ENCODE data around the gene SEMA7A. TPM values are rescaled to one million over a fixed set of nuclear protein-coding genes. Genes with fewer than 3 reads are reported as not detected.
A peak's percentile ranks its signal among the peaks of the same experiment; 100 is the strongest.

SEMA7A gene
- total and polyA plus RNA-seq, 2 experiments from 2014 or later = 0.99 to 11.9 TPM

GRCh38 chr15:74406992-74407705 is 26.6 kb downstream of the SEMA7A start:
- DNase-seq (ENCODE audit: low read depth in 1 of 2, low spot score in 1 of 2) = peak in 1 of 2 donors; percentile 91
- Histone ChIP-seq H3K27ac (no peak overlapping the region), H3K36me3 (no peaks in the 10 kb centered on the region), H3K27me3 (no peaks in the 10 kb centered on the region), H3K9me3 (ENCODE audit: low read depth) (no peaks in the 10 kb centered on the region), H3K4me3 (no peak overlapping the region), H3K4me1 (ENCODE audit: low read depth) (peaks cover 10% of the 10 kb centered on the region)
- no peak for TF ChIP-seq CTCF (IDR thresholded peaks at IDR 0.05; ENCODE audit: low read depth, low read length)

GRCh38 chr15:74406517-74406916 is 27.2 kb downstream of the SEMA7A start:
- DNase-seq (ENCODE audit: low read depth in 1 of 2, low spot score in 1 of 2) = no peak
- peaks cover 10% of the 10 kb centered on the region for H3K4me1 ChIP-seq (ENCODE audit: low read depth)
- TF ChIP-seq CTCF (IDR thresholded peaks at IDR 0.05; ENCODE audit: low read depth, low read length) = no peak

GRCh38 chr15:74405823-74406222 is 27.9 kb downstream of the SEMA7A start:
- Histone ChIP-seq H3K4me1 (ENCODE audit: low read depth) (peaks cover 10% of the 10 kb centered on the region), H3K9me3 (ENCODE audit: low read depth) (no peaks in the 10 kb centered on the region)
- no peak for TF ChIP-seq CTCF (IDR thresholded peaks at IDR 0.05; ENCODE audit: low read depth, low read length)

More at GRCh38 chr15:74406517-74406916, 27.2 kb downstream of the SEMA7A start:
- H3K4me3 ChIP-seq = no peak overlapping the region
- H3K27ac ChIP-seq = no peak overlapping the region
- no peaks in the 10 kb centered on the region for H3K27me3 ChIP-seq
- no peaks in the 10 kb centered on the region for H3K36me3 ChIP-seq
- no peaks in the 10 kb centered on the region for H3K9me3 ChIP-seq (ENCODE audit: low read depth)

GRCh38 chr15:74403991-74404563 is 29.7 kb downstream of the SEMA7A start:
- no peak overlapping the region for H3K4me3 ChIP-seq
- TF ChIP-seq CTCF (IDR thresholded peaks at IDR 0.05; ENCODE audit: low read depth, low read length) = no peak
- DNase-seq (ENCODE audit: low read depth in 1 of 2, low spot score in 1 of 2) = peak in 1 of 2 donors; percentile 43
- H3K4me1 ChIP-seq (ENCODE audit: low read depth) = peaks cover 10% of the 10 kb centered on the region
- H3K27ac ChIP-seq = no peak overlapping the region
- no peaks in the 10 kb centered on the region for H3K9me3 ChIP-seq (ENCODE audit: low read depth)
- no peaks in the 10 kb centered on the region for H3K27me3 ChIP-seq
- no peaks in the 10 kb centered on the region for H3K36me3 ChIP-seq

More at GRCh38 chr15:74405823-74406222, 27.9 kb downstream of the SEMA7A start:
- peak in 1 of 2 donors; percentile 37 for DNase-seq (ENCODE audit: low read depth in 1 of 2, low spot score in 1 of 2)
- H3K4me3 ChIP-seq = no peak overlapping the region
- H3K27ac ChIP-seq = no peak overlapping the region
- H3K27me3 ChIP-seq = no peaks in the 10 kb centered on the region
- no peaks in the 10 kb centered on the region for H3K36me3 ChIP-seq

- Histone ChIP-seq H3K27ac (no peak overlapping the region), H3K27me3 (no peaks in the 10 kb centered on the region), H3K9me3 (ENCODE audit: low read depth) (no peaks in the 10 kb centered on the region), H3K36me3 (no peaks in the 10 kb centered on the region), H3K4me1 (ENCODE audit: low read depth) (peaks cover 10% of the 10 kb centered on the region), H3K4me3 (no peak overlapping the region)
- no peak for DNase-seq (ENCODE audit: low read depth in 1 of 2, low spot score in 1 of 2)
- no peak for TF ChIP-seq CTCF (IDR thresholded peaks at IDR 0.05; ENCODE audit: low read depth, low read length)
Observed at GRCh38 chr15:74403588-74403919, 30.2 kb downstream of the SEMA7A start.

Measured in cardiac muscle cell (in vitro differentiated cells and primary cell).